Measurements from ENCODE around the gene CCDC127. TPM values are rescaled to one million over a fixed set of nuclear protein-coding genes. Genes with fewer than 3 reads are reported as not detected.

The CCDC127 gene
- polyA plus RNA-seq, 3 donors, result 0.68 to 1.5 (median 0.85) TPM

DNA sequence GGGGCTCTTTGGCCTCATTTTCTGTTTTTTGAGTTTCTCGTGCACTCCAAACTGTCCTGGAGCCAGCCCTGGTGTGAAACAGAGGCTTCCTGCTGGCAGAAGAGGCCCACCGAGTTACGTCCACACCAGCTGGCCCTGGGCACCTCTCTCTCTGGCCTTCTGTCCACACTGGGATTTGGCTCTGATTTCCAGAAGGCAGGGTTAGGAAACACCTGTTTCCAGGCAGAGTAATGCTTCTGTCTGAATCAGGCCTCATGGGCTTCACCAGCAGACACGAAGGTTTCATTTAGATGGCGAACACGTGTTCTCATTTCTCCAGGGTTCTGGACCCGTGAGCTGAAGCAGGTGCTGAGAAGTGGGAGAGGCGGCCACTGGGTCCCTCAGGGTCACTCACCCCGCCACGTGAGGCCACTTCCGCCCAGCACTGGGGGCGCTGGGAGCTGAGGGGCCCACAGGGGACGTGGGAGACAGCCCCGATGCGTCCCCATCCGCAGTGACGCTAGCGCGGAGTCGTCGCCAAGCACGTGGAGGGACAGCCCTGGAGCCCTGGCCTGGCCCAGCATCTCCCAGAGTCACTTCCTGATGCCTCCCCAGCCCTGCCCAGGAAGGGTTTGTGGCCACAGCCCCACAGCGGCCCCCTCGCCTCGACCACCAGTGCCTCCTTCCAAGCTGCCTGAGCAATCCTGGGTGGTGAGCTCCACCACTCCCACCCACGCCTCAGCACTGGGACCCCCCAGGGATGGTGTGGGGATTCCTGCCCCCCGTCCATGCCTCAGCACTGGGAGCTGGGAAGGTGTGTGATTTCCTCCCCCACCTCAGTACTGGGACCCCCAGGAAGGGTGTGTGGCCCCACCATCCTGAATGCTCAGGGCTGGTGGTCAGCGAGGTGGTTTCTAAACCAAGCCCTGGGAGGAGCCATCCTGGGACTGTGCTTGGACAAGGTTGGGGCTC is 31.6 kb downstream of the CCDC127 start:
- no peak overlapping the region for H3K9ac ChIP-seq (ENCODE audit: insufficient read depth, low read length, poor library complexity, severe bottlenecking)

More for the DNA sequence above, 31.6 kb downstream of the CCDC127 start:
- H3K4me3 Mint-ChIP-seq, result no peak overlapping the region
- Histone ChIP-seq H3K4me1 (ENCODE audit: control insufficient read depth in 1 of 2, insufficient read depth in 2 of 2, low read length in 2 of 2) (peaks cover 0 to 3% of the 10 kb centered on the region in 2 donors), H3K27ac (ENCODE audit: low read depth in 1 of 2, low read length in 2 of 2) (no peak overlapping the region), H3K79me2 (ENCODE audit: insufficient read depth, low read length) (no peaks in the 10 kb centered on the region), H3K36me3 (replicated peaks in 1 of 2; ENCODE audit: control insufficient read depth in 1 of 2, insufficient read depth in 2 of 2, low read length in 2 of 2) (no peaks in the 10 kb centered on the region), H3K4me3 (replicated peaks in 1 of 3; ENCODE audit: low read depth in 2 of 3, low read length in 3 of 3) (no peak overlapping the region), H3K9me3 (replicated peaks in 1 of 2; ENCODE audit: control insufficient read depth in 1 of 2, insufficient read depth in 1 of 2, low read length in 2 of 2) (no peaks in the 10 kb centered on the region), H3K4me2 (replicated peaks; ENCODE audit: extremely low read depth, low read length, poor library complexity, severe bottlenecking) (no peak overlapping the region), H2AFZ (ENCODE audit: insufficient read depth, low read depth, low read length, poor library complexity, severe bottlenecking) (no peak overlapping the region), H3K27me3 (ENCODE audit: control insufficient read depth in 2 of 2, insufficient read depth in 2 of 2, low read length in 2 of 2) (peaks cover 0 to 6% of the 10 kb centered on the region in 2 donors), H4K20me1 (ENCODE audit: insufficient read depth, low read length) (no peaks in the 10 kb centered on the region)
- 74% methylated on average over 26 of the region's 28 CpGs for whole genome bisulfite sequencing (ENCODE audit: insufficient coverage)
- intact Hi-C loops (cut with micrococcal nuclease), result no loop called here
- TF ChIP-seq, protein P1, sequence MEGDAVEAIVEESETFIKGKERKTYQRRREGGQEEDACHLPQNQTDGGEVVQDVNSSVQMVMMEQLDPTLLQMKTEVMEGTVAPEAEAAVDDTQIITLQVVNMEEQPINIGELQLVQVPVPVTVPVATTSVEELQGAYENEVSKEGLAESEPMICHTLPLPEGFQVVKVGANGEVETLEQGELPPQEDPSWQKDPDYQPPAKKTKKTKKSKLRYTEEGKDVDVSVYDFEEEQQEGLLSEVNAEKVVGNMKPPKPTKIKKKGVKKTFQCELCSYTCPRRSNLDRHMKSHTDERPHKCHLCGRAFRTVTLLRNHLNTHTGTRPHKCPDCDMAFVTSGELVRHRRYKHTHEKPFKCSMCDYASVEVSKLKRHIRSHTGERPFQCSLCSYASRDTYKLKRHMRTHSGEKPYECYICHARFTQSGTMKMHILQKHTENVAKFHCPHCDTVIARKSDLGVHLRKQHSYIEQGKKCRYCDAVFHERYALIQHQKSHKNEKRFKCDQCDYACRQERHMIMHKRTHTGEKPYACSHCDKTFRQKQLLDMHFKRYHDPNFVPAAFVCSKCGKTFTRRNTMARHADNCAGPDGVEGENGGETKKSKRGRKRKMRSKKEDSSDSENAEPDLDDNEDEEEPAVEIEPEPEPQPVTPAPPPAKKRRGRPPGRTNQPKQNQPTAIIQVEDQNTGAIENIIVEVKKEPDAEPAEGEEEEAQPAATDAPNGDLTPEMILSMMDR (IDR thresholded peaks at IDR 0.05), result no peak
- no peak for DNase-seq
- H3K36me3 Mint-ChIP-seq, result no peaks in the 10 kb centered on the region
- H3K27ac Mint-ChIP-seq, result no peak overlapping the region
- peaks cover 6% of the 10 kb centered on the region for H3K4me1 Mint-ChIP-seq
- H3K9me3 Mint-ChIP-seq, result no peaks in the 10 kb centered on the region
- H3K27me3 Mint-ChIP-seq (ENCODE audit: low read depth in 3 of 3), result peaks cover 11 to 20% (median 12%) of the 10 kb centered on the region in 3 donors

Data from CD14-positive monocyte (primary cell).